Muscle of arm (tissue), 14 donors: ENCODE data around the gene OIP5. TPM values are rescaled to one million over a fixed set of nuclear protein-coding genes. Genes with fewer than 3 reads are reported as not detected.
"Not testable (repeated sequence)": the region's sequence is repeated elsewhere in the genome, so short reads cannot be mapped to it uniquely, and the experiment has no call there.

Source experiments
- DNase-seq: peaks from one replicate; pipeline ENCODE4 v3.0.0-alpha.2; 2013
- long read RNA-seq, 11 donors: transcript quantifications; one replicate each; lab custom pipeline, GENCODE V29; 2026
- polyA plus RNA-seq, 12 donors: library from polyadenylated mRNA; unstranded; fragments of 120-200 nt; gene quantifications; one replicate each; pipeline ENCODE4 v1.2.1, GENCODE V29; 2013; ENCODE audit not compliant: insufficient read length in 12 of 12

OIP5 gene
- 1 to 10 TPM in 11 of 12 donors, not detected in 1; 2.6 to 9.3 (median 3.9) TPM for polyA plus RNA-seq
- long read RNA-seq, donor 1, partial matches to known transcripts = 0 of 6 reads
- long read RNA-seq, donor 1, other reads (novel, unspliced or antisense) = 0 of 6 reads
- long read RNA-seq, donor 2, partial matches to known transcripts = 0 of 4 reads
- long read RNA-seq, donor 2, other reads (novel, unspliced or antisense) = 0 of 4 reads
- long read RNA-seq, donor 3, partial matches to known transcripts = 0 of 1 reads
- long read RNA-seq, donor 3, other reads (novel, unspliced or antisense) = 0 of 1 reads
- long read RNA-seq, donor 4 = 0 reads
- long read RNA-seq, donor 5, partial matches to known transcripts = 403 of 436 reads
- long read RNA-seq, donor 5, other reads (novel, unspliced or antisense) = 30 of 436 reads
- long read RNA-seq, donor 6, partial matches to known transcripts = 0 of 1 reads
- long read RNA-seq, donor 6, other reads (novel, unspliced or antisense) = 0 of 1 reads
- long read RNA-seq, donor 7, partial matches to known transcripts = 0 of 1 reads
- long read RNA-seq, donor 7, other reads (novel, unspliced or antisense) = 0 of 1 reads
- long read RNA-seq, donor 8, partial matches to known transcripts = 0 of 1 reads
- long read RNA-seq, donor 8, other reads (novel, unspliced or antisense) = 0 of 1 reads
- long read RNA-seq, donor 9, partial matches to known transcripts = 0 of 3 reads
- long read RNA-seq, donor 9, other reads (novel, unspliced or antisense) = 0 of 3 reads
- long read RNA-seq, donor 10, partial matches to known transcripts = 0 of 2 reads
- long read RNA-seq, donor 10, other reads (novel, unspliced or antisense) = 0 of 2 reads
- long read RNA-seq, donor 11, partial matches to known transcripts = 15 of 25 reads
- long read RNA-seq, donor 11, other reads (novel, unspliced or antisense) = 6 of 25 reads

DNA sequence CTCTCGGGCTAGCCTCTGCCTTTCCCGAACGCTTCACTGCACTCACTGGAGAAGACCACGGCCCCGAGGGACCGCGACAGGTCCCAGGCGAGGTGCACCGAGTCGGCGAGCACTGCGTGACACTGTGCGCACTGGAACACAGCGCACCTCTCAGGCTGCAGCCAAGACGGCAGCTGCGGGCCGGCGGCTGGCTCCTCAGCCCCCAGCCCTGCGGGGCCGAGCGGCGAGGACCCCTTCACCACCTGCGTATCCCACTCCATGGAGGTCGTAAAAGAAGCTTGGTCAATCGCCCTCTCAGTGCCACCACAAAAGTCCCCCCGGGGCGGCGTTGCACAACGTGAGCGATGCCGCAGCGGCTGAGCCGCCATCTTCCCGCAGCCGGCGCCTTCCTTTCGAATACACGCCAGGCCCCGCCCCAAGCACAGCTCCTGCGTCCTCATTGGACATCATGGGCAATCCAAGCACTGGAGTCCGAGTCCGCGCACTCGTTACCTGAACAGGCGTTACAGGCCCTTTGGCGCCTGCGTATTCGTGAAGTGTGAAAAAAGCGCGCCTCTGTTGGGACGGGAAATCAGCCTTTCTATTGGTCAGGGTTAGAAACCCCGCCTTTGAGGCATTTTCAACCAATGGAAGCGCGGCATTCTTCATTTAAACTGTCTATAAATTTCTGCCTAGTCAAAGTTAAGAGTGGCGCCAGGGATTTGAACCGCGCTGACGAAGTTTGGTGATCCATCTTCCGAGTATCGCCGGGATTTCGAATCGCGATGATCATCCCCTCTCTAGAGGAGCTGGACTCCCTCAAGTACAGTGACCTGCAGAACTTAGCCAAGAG is at the start of gene OIP5, which contains the start of gene NUSAP1:
Gene OIP5, minus strand, starts transcription at position 398 of the 832 bp plus-strand sequence. Its CDS starts 30 bp downstream, at position 368.
Gene NUSAP1, plus strand, starts transcription at position 688 of the 832 bp plus-strand sequence. Its CDS starts 77 bp downstream, at position 765.
- peak; percentile 99 for DNase-seq

DNA sequence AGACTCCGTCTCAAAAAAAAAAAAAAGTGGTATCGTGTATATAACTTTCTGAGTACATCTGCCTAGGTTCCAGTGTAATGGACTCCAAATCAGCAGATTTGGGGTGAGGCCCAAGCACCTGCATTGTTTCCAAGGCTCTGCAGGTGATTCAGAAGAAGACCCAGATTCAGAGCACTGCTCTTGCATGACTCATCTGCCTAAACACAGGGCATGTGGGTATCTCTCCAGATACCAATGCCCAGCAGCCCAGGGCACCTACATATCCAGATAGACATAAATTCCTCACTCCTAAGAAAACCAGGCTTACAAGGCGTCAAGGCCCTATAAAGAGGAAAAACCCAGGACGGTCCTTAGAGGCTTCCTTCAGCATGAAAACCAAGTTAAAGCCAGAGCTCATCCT is 45.6 kb upstream of the OIP5 start:
- no peak for DNase-seq

DNA sequence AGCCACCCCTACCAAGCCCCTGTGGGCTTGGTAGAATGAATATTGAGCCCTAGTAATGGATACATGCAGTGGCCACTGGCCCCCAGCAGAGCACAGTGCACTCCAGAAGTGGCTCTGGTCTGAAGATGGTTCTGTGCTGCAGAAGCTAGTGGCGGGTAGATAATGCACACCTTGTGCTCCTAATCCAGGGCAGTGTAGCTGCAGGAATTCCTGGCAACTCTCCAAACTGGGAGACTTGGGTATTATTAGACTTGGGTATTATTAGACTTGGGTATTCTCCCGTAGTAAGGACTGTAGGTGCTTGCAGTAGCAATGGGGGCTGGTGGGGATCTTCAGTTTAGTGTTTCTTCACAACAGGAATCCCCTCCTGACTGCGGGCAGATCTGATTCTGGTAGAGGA is 35.0 kb upstream of the OIP5 start:
- DNase-seq = no peak

DNA sequence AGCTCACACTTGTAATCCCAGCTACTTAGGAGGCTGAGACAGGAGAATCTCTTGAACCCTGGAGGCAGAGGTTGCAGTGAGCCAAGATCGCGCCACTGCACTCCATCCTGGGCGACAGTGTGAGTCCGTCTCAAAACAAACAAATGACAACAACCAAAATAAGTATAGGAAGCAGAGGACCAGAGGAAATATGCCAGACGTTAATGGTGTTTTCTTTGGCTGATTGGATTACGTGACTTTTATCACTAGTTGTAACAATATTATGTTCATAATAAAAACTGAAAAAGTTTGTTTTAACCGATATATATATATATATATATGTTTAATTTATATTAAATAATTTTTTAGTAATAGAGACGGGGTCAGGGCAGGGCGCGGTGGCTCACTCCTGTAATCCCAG is 22.0 kb upstream of the OIP5 start:
- no peak for DNase-seq

DNA sequence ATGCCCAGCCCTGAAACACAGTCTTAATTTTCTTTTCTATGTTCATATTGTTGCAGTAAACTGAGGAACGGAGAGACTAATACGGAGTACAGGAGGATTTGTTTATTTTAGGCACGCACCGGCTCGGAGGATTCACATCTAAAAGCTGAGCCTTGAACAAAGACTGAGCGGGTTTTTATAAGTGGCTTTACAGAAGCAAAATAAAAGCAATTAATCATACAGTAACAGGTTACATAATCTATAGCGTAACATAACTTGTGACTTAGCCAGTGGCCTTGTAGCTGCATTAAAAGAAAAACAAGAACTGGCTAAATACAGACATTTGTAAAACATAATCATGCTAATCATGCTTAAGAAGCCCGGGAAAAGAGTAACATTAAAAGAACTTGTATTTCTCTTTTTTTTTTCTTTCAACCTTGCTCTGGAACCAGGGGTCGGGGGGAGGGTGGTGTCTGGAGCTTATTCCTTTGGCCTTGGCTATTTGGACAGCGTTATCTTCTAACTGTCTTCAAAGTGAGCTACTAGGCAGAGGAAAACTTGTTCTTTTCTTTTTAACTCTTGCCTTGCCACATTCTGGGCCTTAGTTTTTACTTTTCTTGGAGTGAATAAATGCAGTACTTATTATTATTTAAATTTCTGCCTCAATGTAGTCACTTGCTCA is 17.8 kb upstream of the OIP5 start:
- DNase-seq = no peak

DNA sequence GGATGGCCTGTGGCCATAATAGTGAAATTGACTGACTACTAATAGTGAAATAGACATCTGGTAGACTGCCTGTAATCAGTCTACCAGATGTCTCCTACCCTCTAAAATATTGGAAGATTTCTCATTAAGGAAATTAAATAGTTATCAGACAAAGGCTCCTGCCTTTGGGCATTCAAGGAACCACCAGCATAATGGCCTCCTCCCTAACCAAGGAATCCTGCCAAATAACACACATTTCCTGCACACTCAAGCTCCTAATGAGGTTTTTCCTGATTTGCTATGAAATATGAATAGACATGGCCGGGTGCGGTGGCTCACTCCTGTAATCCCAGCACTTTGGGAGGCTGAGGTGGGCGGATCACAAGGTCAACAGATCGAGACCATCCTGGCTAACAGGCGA is 14.8 kb upstream of the OIP5 start:
- DNase-seq = no peak

DNA sequence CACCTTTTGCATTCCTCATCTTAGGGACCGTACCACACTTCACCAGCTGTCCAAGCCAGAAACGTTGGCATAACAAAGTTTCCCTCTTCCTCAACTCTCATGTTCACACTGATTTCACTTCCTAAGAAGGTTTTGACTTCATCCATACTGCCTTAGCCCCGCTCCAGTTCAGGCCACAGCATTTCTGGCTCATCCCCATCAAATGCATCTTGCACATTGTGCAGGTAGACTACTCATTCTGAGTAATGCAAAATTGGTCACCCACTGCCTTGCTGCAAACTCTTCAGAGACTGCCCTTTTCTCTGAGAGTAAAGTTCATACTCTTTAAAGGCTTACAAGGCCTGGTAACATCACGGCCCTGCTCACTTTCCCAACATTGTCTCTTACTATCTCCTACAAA is 9.1 kb upstream of the OIP5 start:
- DNase-seq = no peak

DNA sequence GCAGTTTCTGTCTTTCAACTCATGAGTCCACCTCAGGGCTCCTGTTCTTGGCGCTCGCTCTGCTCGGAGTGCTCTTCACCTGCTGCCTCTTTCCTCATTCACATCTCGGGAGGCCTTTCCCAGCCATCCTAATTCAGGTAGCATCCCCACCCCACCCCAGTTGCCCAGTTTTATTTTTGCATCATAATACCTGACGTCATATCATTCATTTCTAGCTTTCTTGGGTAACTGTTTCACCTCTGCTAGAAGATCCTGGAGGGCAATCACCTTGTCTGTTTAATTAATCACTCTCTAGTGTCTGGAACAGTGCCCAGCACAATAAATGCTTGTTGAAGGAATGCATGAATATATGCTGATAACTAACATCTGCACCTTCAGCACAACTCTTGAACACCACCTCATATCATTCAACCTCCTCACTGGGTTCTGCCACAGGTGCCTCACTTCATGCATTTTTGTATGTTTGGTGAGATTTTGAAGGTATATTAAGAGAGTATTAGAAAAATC is 7.9 kb upstream of the OIP5 start:
- DNase-seq = no peak

DNA sequence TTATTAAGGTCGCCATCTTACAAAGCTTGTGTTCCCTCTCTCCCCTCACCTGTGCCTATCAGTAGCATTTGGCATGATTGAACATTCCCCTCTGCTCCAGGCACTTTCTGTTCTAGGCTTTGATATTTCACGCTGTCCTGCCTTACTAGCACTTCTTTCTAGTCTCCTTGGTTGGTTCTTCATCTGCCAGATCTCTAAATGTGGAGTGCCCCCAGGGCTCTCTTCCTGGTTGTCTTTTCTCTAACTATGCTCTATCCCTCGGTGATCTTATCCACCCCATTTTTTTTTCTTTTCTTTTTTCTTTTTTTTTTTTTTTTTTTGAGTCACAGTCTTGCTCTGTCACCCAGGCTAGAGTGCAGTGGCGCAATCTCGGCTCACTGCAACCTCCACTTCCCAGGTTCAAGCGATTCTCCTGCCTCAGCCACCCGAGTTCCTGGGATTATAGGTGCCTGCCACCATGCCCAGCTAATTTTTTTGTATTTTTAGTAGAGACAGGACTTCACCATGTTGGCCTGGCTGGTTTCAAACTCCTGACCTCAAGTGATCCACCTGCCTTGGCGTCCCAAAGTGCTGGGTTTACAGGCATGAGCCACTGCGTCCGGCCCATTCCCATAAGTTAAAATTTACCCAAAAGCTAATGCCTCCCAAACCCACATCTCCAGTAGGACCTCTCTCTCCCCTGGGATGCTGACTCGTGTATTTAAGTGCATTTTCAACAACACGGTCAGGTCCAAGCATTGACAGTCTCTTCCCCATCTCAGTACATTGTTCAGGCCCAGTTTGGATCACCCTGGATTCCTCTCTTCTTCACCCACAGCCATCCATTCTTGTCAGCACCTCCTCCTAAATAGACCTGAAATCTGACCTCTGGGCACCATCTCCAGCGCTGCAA is 5.5 kb upstream of the OIP5 start:
- DNase-seq = no peak

DNA sequence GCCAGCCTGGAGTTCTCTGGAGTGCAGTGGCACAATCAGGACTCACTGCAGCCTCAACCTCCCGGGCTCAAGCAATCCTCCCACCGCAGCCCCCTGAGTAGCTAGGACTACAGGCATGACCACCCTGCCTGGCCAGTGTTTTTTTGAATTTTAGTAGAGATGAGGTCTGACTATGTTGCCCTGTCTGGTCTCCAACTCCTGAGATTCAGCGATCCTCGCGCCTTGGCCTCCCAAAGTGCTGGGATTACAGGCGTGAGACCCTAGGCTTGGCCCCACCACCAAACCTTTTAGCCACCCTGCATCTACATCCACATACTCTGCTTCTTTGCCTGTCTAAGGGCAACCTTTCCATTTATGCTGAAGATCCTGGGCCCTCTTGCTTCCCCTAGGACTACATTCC is 4.7 kb upstream of the OIP5 start:
- DNase-seq = no peak

DNA sequence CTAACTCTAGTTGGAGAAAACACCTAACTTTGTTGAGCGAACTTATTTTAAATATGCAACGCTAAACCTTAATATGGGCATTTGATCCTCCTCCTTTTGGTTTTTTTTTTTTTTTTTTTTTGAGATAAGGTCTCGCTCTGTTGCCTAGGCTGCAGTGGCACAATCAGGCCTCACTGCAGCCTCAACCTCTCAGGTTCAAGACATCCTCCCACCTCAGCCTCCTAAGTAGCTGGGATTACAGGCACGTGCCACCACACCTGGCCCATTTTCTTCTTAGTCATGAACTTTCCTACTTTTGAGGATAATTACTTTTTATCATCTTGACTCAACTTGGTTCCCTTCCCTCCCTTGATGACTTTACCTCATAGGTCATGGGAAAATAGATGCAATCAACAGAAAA is 4.2 kb upstream of the OIP5 start:
- no peak for DNase-seq

DNA sequence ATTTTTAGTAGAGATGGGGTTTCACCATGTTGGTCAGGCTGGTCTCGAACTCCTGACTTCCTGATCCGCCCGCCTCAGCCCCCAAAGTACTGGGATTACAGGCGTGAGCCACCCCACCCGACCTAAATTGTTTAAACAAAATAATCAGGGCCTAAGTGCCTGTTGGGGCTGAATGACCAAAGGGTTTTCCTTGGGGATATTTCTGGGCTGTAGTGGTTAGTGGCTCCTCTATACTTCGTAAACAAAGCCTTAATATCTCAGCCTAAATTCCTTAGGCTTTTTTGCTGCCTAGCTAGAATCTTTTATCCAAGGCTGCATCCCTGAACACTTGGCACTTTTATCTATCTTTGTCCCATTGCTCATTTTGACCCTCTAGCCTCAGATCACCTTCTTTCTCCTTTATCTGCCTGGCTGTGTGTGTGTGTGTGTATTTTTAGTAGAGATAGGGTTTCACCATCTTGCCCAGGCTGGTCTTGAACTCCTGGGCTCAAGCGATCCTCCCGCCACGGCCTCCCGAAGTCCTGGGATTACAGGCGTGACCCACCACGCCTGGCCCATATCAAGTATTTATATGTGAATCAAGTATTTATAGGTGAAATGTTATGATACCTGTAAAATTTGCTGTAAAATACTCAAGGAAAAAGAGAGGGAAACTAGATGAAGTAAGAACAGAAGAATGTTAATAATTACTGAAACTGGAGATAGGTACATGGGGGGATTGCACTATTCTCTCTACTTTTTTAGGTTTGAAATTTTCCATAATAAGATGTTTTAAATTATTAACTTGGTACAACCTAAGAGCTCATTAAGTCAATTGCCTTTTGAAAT is 2.1 kb upstream of the OIP5 start:
- no peak for DNase-seq

DNA sequence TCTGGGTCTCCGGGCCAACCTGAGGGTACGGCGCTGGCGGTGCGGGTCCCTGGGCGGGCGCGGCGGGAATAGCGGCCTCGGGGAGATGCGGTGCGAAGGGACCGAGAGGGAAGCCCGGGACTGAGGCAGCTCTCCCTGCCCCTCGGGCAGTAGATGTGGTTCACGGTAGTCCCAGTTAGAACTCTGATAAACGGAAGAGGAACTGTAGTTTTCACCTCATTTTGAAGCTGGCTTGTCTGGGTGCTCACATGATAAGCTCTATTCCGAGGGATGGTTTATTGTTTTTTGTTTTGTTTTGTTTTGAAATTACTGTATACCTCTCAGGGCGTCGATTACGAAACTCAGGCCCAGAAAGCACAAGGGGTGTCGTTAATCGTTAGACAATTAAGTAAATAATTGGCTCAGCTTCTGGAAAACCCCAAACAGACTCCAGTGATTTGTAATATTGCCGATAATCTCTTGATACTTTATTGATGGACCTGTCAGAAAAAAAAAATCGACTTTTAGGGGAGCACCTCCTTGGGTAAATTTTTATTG is 703 bp upstream of the OIP5 start:
- no peak for DNase-seq

DNA sequence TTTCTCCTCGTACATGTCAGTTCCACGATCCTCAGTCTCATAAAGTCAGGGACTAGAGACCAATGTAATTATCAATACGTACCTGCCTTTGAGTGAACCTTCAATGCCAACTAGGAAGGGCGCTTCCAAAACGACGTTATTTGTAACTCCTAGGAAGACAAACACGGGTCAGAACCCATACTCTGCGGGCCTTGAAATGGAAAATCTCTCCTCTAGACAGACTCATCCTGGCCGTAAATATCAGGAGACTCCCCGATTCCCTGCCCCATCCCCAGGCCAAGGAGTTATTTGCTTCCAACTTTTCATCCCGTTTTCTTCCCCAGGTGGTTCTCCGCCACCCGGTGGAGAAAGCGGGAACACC is 578 bp downstream of the OIP5 start:
- no peak for DNase-seq

DNA sequence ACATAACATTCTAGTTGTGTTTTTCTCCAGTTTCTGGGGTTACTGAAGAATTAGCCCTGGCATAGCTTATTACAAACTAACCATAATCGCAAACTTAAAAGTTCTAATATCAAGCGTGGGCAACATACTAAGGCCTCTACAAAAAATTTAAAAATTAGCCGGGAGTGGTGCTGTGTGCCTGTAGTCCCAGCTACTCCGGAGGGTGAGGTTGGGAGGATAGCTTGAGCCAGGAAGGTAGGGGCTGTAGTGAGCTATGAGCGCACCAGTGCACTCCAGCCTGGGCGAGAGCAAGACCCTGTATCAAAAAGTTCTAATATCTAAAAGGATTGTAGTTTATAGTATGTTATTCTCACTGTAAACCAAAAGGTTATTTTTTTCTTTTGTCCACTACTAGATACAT is 1.1 kb downstream of the OIP5 start:
- DNase-seq = no peak

DNA sequence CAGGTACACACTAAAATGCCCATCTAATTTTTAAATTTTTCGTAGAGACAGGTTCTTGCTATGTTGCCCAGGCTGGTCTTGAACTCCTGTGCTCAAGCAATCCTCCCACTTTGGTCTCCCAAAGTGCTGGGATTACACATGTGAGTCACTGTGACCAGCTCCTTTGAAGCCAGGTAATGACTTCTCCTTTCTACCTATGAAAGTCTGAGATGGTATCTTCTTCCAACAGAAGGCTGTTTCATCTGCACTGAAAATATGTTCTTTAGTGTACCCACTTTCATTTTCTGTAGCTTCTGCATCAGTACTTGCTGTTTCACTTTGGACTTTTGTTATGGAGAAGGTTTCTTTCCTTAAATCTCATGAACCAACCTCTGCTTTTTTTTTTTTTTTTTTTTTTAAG is 8.8 kb downstream of the OIP5 start:
- no peak for DNase-seq

DNA sequence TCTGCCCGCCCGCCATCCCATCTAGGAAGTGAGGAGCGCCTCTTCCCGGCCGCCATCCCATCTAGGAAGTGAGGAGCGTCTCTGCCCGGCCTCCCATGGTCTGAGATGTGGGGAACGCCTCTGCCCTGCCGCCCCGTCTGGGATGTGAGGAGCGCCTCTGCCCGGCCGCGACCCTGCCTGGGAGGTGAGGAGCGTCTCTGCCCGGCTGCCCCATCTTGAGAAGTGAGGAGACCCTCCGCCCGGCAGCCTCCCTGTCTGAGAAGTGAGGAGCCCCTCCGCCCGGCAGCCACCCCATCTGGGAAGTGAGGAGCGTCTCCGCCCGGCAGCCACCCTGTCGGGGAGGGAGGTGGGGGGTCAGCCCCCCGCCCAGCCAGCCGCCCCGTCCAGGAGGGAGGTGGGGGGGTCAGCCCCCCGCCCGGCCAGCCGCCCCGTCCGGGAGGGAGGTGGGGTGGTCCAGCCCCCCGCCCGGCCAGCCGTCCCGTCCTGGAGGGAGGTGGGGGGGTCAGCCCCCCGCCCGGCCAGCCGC is 11.5 kb downstream of the OIP5 start:
- DNase-seq = not testable (repeated sequence)

DNA sequence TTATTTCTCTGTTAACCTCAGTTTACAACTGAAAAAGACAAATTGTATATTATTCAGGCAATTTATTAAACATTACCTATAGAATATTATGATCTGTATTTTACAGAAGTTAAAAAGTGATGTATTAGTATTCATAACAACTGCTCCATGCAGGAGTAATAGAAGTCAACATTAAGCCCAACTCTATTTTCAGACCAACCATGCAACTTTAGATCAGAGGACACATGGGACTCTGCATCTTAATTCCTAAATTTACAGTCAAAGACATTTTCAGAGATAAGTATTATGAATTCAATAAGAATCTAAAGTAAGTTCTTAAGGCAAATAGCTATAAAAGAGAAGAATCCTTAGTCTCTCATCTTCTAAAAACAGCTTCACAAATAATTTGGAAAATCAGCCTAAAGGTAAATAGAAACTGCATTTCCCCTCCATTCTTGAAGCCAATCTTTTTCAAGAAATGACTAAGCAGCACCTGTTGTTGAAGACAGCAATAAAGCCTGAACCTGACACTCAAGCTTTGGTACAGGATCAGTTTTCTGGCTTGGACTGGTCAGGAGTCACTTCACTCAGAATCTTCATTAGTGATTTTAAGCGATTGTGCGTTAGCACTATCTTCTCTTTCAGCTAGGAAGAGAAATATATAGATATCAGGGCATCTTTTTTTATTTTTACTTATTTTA is 23.0 kb downstream of the OIP5 start:
- DNase-seq = no peak
